Activated CD4-positive, alpha-beta T cell treated with anti-CD3 and anti-CD28 coated beads, Interleukin-2, Interleukin-6, amounts not matched to agents 100 ng/mL and 50 ng/mL, durations not matched to agents 16 hours and 8 hours (primary cell): Measurements from ENCODE around the gene SEPTIN6.

Experiments
- DNase-seq: peaks from one replicate; pipeline ENCODE4 v3.0.0-alpha.2; 2020

SEPTIN6 gene

GRCh38 chrX:119693040-119693995 lies at the start of gene SEPTIN6:
Gene SEPTIN6, minus strand, starts transcription at chrX:119693168. Its CDS starts 63 bp downstream, at chrX:119693105.
- DNase-seq: peak; percentile 95

DNA sequence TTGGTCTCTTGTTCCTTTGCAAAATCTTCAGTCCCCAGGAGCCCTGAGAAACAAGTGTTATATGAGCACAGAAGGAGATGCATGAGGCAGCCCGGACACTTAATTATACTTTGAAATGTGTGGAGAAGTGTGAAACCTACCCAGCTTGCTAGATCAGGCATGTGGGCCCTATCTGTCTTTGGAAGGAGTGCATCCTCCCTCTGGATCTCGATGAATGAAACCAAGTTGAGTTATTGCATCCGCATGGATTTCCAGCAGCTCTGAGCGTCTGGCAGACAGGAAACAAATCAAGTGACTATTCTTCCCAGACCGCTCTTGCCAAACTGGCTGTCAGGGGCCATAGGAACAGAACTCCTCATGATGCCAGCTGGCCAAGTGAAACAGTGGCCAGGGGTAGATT lies 45.8 kb upstream of the SEPTIN6 start:
- DNase-seq: no peak

DNA sequence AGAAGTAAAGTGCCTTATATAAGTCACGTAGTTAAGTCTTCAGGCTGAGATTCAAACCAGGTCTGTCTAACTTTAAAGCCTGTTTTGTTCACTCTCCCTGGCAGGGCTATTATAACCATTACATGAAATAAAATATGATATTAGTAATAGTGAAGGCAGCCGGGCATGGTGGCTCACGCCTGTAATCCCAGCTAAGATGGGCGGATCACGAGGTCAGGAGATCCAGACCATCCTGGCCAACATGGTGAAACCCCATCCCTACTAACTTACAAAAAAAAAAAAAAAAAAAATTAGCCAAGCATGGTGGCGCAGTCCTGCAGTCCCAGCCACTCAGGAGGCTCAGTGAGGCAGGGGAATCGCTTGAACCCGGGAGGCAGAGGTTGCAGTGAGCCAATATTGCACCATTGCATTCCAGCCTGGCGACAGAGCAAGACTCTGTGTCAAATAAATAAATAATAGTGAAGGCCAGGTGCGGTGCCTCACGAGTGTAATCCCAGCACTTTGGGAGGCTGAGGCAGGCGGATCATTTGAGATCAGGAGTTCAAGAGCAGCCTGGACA lies 43.3 kb upstream of the SEPTIN6 start:
- DNase-seq: no peak

GRCh38 chrX:119735467-119735866 lies 42.5 kb upstream of the SEPTIN6 start:
- DNase-seq: no peak

- no peak for DNase-seq
Measured at GRCh38 chrX:119734897-119735339, 42.0 kb upstream of the SEPTIN6 start.

- peak; percentile 78 for DNase-seq
Measured at GRCh38 chrX:119729408-119730201, 36.6 kb upstream of the SEPTIN6 start.

DNA sequence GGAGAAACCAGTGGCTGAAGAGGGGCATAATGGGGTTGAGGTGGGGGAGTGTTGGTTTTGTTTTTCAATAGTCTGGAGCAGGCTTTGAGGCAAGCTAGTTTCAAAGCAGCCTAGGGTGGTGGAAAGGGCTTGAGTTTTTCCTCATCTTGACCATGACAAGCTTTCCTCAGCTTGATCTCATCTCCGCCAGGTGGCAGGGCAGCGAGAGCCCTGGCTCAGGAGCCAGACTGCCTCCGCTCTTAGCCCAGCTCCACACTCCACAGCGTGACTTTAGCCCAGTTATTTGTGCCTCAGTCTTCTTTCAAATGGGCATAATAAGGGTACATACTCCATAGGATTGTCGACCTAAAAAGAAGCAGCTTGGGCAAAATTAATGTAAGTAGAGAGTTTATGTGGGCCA lies 35.5 kb upstream of the SEPTIN6 start:
- no peak for DNase-seq

- DNase-seq: peak; percentile 52
Measured at GRCh38 chrX:119726900-119727555, 34.1 kb upstream of the SEPTIN6 start.

- no peak for DNase-seq
Measured at GRCh38 chrX:119721926-119722325, 29.0 kb upstream of the SEPTIN6 start.

GRCh38 chrX:119721487-119721886 lies 28.5 kb upstream of the SEPTIN6 start:
- DNase-seq: no peak

GRCh38 chrX:119709630-119710029 lies 16.7 kb upstream of the SEPTIN6 start:
- no peak for DNase-seq

DNA sequence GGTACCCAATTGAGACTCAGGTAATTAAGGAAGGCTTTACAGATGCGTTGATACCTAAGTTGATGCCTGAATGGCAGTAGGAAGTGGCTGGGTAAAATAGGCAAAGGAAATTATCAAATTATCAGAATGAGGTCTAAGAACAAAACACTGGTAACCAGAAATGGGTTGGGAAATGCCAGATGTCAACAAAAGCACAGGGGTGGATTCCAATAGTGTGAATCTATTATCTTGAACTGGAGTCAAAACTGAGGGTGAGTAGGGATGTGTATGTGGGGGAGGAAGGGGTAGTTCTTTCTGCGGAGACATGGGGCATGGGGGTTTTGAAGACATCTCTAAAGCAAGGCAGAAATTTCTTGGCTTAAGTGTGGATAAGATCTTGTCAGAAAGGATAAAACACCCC lies 16.0 kb upstream of the SEPTIN6 start:
- no peak for DNase-seq

- DNase-seq: peak; percentile 66
Measured at GRCh38 chrX:119706616-119707015, 13.6 kb upstream of the SEPTIN6 start.

DNA sequence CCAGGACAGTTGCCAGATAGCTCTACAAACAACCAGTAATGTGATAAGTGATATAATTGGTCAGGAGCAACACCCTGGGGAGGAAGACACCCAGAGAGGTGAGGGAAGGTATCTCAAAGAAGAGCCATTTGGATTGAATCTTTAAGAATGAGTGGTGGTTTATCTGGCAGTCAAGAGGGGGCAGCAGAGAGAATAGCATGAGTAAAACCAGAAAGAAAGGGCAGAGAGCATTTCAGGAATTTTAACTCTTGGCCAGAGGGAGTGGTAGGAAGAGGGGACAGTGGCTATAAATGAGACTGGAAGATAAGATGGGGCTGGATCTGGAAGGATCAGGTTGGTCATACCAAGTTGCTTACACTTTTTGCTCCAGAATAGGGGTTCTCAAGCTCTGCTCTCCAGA lies 5.9 kb upstream of the SEPTIN6 start:
- peak; percentile 57 for DNase-seq

GRCh38 chrX:119696251-119696890 lies 3.4 kb upstream of the SEPTIN6 start:
- DNase-seq: no peak

DNA sequence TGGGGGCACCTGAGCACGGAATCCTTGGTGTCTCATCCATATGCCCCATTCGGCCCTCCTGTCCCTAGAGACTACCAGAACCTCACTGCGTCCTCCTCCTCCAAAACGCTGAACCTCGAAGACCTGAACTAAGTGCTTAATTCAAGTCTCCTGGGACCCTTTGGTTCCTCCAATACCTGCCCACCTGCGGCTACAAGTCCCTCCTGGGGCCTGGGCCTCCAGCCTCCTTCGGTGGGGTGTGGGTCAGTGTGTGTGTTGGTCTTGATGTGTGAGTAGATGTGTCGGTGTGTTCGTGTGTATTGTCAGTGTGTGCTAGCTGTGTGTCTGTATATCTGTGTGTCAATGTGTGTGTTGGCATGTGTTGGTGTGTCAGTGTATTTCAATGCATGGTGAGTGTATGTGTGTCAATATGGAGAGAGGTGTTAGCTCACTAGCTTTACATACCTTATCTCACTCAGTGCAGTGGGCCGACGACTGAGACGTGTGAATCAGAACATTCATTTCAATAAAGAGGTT lies 2.6 kb upstream of the SEPTIN6 start:
- DNase-seq: no peak

GRCh38 chrX:119694601-119695534 lies 1.9 kb upstream of the SEPTIN6 start:
- no peak for DNase-seq

- no peak for DNase-seq
Measured at GRCh38 chrX:119693996-119694451, 1.1 kb upstream of the SEPTIN6 start.

DNA sequence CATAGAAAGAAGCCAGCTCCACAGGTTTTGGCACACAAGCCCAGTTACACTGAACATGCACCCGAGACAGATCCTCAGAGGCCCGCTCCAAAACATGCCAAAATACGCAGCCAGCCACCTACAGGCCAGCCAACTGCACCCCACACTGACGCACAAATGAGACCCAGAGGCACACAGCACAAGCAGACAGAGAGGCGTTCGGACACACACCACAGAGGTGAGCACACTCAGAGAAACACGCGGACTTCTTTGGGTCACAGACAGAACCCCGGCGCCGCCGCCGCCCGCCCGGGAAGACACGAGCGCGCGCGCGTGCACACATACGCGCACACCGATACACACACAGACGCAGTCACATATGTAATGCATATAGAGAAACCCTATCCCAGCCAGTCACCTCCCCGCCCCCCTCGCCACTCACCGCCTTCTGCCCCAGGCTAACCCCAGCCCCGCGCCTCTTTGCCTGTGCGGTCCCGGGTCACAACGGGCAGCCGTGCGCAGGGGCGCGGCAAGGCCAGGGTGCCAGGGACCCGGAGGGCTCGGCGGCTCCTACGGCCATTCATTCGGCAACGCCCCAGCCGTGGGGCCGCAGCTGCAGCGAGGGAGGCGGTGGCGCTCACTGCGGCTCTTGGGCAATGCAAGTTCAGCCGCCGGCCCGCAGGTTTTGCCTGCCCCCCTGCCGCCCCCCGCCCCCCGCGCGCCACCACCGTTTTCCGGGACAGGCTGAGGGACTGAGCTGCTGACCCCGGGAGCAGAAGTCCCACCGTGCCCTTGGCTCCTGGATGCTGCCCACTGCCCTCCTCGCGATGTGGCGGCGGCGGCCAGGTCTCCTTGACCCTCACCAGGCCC lies 553 bp downstream of the SEPTIN6 start:
- peak; percentile 78 for DNase-seq
